ENCODE results near the gene KIF5B. TPM values are rescaled to one million over a fixed set of nuclear protein-coding genes. Genes with fewer than 3 reads are reported as not detected.

Gene KIF5B
- total and polyA plus RNA-seq, 9 of the 15 experiments (the other 6 are each of a cell fraction or from before 2014, with no cell fraction given), result 24.4 to 94.4 (median 68.9) TPM

DNA sequence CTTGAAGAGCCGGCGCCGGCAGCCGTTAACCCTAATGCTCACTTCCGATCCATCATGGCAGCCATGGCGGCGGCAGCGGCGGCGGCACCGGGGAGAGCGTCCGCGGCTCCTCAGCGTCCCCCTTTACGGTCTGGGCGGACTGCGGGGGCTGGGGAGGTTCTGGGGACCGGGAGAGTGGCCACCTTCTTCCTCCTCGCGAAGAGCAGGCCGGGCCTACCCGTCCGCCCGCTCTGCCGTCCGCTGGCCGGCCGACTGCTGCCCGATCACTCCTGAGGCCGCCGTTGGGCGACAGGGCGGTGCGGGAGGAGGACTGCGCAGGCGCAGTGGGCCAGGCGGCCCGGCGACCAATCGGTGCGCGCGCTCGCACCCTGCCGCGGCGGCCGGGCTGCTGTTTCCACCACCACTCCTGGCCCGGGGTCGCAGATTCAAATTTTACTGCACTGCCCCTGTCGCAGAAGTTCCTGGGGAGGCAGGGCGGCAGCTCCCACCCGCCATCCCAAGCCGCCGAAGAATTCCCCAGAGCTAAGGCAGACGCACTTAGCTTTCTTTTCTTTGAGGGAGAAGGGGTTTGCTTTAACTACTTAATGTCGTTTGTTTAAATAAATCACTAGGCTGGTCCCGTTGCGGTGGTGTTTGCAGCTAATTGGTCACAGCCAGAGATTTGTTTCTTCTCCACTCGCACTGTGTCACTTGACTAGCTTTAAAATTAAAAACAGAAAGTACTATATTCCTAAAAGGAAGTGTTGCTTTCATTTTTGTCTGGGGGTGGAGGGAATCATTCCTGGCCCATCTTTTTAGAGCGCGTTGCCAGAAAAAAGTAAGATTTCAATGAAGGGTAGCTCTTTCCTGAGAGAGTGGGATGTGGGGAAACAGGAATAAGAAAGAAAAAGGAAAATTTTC lies at the start of gene KIF5B (continued):
- peak; percentile 45; the same call in 1 of the 2 replicates for TF ChIP-seq ZBTB40 (IDR thresholded peaks at IDR 0.05)
- TF ChIP-seq ZBTB40 (CRISPR knock-in tag; IDR thresholded peaks at IDR 0.05), result no peak
- peak; percentile 94 for TF ChIP-seq GTF2E2 (tag; IDR thresholded peaks at IDR 0.05)
- no peak for TF ChIP-seq NR2C2 (CRISPR knock-in tag; IDR thresholded peaks at IDR 0.05)
- no peak; the same call in 1 of the 2 replicates for TF ChIP-seq NR2C2 (tag; IDR thresholded peaks at IDR 0.05)
- TF ChIP-seq ZKSCAN8 (CRISPR knock-in tag; IDR thresholded peaks at IDR 0.05), result no peak
- no peak for TF ChIP-seq BACH1 (tag; IDR thresholded peaks at IDR 0.05)
- TF ChIP-seq ZNF77 (CRISPR knock-in tag; IDR thresholded peaks at IDR 0.05), result no peak
- no peak for TF ChIP-seq ZNF699 (CRISPR knock-in tag; IDR thresholded peaks at IDR 0.05; ENCODE audit: insufficient replicate concordance)
- TF ChIP-seq, protein P1, sequence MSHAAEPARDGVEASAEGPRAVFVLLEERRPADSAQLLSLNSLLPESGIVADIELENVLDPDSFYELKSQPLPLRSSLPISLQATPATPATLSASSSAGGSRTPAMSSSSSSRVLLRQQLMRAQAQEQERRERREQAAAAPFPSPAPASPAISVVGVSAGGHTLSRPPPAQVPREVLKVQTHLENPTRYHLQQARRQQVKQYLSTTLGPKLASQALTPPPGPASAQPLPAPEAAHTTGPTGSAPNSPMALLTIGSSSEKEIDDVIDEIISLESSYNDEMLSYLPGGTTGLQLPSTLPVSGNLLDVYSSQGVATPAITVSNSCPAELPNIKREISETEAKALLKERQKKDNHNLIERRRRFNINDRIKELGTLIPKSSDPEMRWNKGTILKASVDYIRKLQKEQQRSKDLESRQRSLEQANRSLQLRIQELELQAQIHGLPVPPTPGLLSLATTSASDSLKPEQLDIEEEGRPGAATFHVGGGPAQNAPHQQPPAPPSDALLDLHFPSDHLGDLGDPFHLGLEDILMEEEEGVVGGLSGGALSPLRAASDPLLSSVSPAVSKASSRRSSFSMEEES (CRISPR knock-in tag; IDR thresholded peaks at IDR 0.05), result no peak
- no peak for TF ChIP-seq HDGF (IDR thresholded peaks at IDR 0.05)
- no peak for TF ChIP-seq STAT6 (CRISPR knock-in tag; IDR thresholded peaks at IDR 0.05)

Measured in K562 (cell line).